NCI-H146 treated with DMSO at 0.1 percent for 48 hours (cell line): ENCODE measurements around the gene FTH1.

Experiments used
- DNase-seq: peaks from one replicate; lab custom pipeline; 2025; ENCODE audit not compliant: unreplicated experiment; lab: John Stamatoyannopoulos, UW

The FTH1 gene

GRCh38 chr11:61949169-61950034, 18.0 kb downstream of the FTH1 start:
- DNase-seq: peak; percentile 20

GRCh38 chr11:61948505-61948904, 18.9 kb downstream of the FTH1 start:
- no peak for DNase-seq

GRCh38 chr11:61947486-61948210, 19.8 kb downstream of the FTH1 start:
- DNase-seq: peak; percentile 32

- no peak for DNase-seq
These were observed 20.5 kb downstream of the FTH1 start for GRCh38 chr11:61946894-61947293.

GRCh38 chr11:61945191-61945590, 22.2 kb downstream of the FTH1 start:
- no peak for DNase-seq

GRCh38 chr11:61940466-61940865, 27.0 kb downstream of the FTH1 start:
- no peak for DNase-seq

- no peak for DNase-seq
These were observed 31.6 kb downstream of the FTH1 start for GRCh38 chr11:61935861-61936260.

- no peak for DNase-seq
These were observed 36.5 kb downstream of the FTH1 start for GRCh38 chr11:61930933-61931332.

GRCh38 chr11:61928606-61929005, 38.8 kb downstream of the FTH1 start:
- DNase-seq: no peak

GRCh38 chr11:61927501-61927900, 39.9 kb downstream of the FTH1 start:
- DNase-seq: no peak

- DNase-seq: no peak
These were observed 41.2 kb downstream of the FTH1 start for GRCh38 chr11:61926235-61926634.

GRCh38 chr11:61925736-61926135, 41.7 kb downstream of the FTH1 start:
- no peak for DNase-seq

GRCh38 chr11:61924064-61924455, 43.4 kb downstream of the FTH1 start:
- no peak for DNase-seq

GRCh38 chr11:61923166-61924063, 44.0 kb downstream of the FTH1 start:
- DNase-seq: no peak

- no peak for DNase-seq
These were observed 44.9 kb downstream of the FTH1 start for GRCh38 chr11:61922539-61922938.

GRCh38 chr11:61921446-61921845, 46.0 kb downstream of the FTH1 start:
- no peak for DNase-seq

GRCh38 chr11:61919705-61920631, 47.5 kb downstream of the FTH1 start:
- DNase-seq: no peak

- no peak for DNase-seq
These were observed 48.3 kb downstream of the FTH1 start for GRCh38 chr11:61918938-61919704.

- DNase-seq: no peak
These were observed 49.0 kb downstream of the FTH1 start for GRCh38 chr11:61918251-61918937.
